ENCODE results near the gene BCAS1. TPM values are rescaled to one million over a fixed set of nuclear protein-coding genes. Genes with fewer than 3 reads are reported as not detected.

Gene BCAS1
- total RNA-seq, 1 donor from 2014 or later, result not detected

DNA sequence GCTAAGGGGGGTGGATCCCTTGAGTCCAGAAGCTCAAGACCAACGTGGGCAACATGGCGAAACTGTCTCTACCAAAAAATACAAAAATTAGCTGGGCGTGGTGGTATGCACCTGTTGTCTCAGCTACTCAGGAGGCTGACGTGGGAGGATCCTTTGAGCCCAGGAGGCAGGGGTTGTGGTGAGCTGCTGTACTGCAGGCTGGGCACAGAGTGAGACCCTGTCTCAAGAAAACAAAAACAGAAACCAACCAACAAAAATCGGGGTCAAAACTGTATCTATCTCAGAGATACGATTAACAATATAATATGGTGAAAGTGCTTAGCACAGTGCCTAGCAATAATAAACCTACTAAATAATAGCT is 20.7 kb upstream of the BCAS1 start:
- H3K27me3 Mint-ChIP-seq (ENCODE audit: low read depth), result peaks cover 5% of the 10 kb centered on the region
- TF ChIP-seq, protein P1, sequence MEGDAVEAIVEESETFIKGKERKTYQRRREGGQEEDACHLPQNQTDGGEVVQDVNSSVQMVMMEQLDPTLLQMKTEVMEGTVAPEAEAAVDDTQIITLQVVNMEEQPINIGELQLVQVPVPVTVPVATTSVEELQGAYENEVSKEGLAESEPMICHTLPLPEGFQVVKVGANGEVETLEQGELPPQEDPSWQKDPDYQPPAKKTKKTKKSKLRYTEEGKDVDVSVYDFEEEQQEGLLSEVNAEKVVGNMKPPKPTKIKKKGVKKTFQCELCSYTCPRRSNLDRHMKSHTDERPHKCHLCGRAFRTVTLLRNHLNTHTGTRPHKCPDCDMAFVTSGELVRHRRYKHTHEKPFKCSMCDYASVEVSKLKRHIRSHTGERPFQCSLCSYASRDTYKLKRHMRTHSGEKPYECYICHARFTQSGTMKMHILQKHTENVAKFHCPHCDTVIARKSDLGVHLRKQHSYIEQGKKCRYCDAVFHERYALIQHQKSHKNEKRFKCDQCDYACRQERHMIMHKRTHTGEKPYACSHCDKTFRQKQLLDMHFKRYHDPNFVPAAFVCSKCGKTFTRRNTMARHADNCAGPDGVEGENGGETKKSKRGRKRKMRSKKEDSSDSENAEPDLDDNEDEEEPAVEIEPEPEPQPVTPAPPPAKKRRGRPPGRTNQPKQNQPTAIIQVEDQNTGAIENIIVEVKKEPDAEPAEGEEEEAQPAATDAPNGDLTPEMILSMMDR (IDR thresholded peaks at IDR 0.05), result no peak
- no peak for DNase-seq (ENCODE audit: low spot score)
- no peak overlapping the region for H3K27ac Mint-ChIP-seq (ENCODE audit: unreplicated experiment)
- no peak overlapping the region for H3K4me3 Mint-ChIP-seq (ENCODE audit: unreplicated experiment)
- no peaks in the 10 kb centered on the region for H3K9me3 Mint-ChIP-seq (ENCODE audit: low read depth)
- H3K36me3 Mint-ChIP-seq (ENCODE audit: low read depth), result no peaks in the 10 kb centered on the region
- H3K4me1 Mint-ChIP-seq (ENCODE audit: low read depth), result peaks cover 5% of the 10 kb centered on the region

DNA sequence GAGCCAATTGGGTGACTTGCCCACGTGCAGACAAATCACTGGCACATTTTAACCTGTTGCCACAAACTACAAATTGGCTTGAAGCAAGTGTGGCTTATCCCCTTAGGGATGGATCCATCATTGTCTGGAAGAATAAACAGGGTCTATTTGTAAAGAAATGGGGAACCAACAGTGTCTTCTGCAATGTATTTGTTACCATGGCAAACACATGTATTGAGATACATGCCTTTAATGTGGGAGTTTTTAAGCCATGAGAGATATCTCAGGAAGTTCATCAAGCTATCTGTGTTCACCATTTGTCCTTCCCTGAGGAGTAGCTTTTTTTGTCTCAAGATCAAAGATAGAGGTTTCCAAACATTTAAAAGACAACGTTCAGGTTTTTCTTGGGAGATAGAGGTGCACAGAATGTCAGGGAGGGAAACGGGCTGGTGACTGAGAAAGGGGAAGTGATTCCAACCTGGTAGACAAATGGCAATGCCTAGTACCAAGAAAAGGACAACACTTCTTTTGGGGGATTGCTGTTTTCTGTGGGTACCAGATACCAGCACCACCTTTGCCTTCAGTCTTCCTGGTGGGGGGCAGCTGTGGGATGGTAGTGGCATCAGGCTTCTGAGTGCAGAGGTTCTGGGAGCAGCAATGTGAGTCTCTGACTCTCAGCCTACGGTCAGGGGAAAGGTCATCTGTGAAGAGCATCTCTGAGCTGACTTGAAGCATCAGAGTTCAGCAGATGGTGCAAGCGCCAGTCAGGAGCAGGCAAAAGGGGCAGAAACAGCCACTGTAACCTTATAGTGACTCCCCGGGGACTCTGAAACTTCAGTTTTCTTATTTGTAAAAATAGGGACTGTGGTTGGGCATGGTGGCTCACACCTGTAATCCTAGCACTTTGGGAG is 20.1 kb upstream of the BCAS1 start:
- Mint-ChIP-seq H3K27me3 (ENCODE audit: low read depth) (peaks cover 5% of the 10 kb centered on the region), H3K4me1 (ENCODE audit: low read depth) (peaks cover 5% of the 10 kb centered on the region), H3K9me3 (ENCODE audit: low read depth) (no peaks in the 10 kb centered on the region), H3K4me3 (ENCODE audit: unreplicated experiment) (no peak overlapping the region), H3K36me3 (ENCODE audit: low read depth) (no peaks in the 10 kb centered on the region), H3K27ac (ENCODE audit: unreplicated experiment) (no peak overlapping the region)
- DNase-seq (ENCODE audit: low spot score), result no peak
- TF ChIP-seq, protein P1 (IDR thresholded peaks at IDR 0.05), result no peak

DNA sequence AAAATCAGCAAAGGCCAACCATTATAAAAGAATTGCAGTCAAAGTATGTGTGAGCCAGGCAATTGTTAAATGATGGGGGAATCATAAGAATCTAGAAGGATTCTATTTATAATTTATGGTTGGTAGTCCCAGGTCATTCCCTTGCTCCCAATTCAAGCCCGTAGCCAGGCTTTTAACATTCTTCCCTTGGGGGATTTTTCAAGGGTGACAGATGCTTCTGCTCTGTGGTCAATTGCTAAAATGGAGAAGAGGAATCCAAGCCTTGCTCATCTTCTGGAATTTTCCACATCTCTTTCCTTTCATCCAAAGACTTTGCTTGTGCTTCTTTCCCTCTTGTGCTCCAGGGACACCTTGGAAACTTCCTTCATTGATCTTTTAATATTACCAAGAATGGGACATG is 18.0 kb upstream of the BCAS1 start:
- Mint-ChIP-seq H3K9me3 (ENCODE audit: low read depth) (no peaks in the 10 kb centered on the region), H3K27ac (ENCODE audit: unreplicated experiment) (no peak overlapping the region), H3K4me1 (ENCODE audit: low read depth) (peaks cover 5% of the 10 kb centered on the region), H3K36me3 (ENCODE audit: low read depth) (no peaks in the 10 kb centered on the region), H3K4me3 (ENCODE audit: unreplicated experiment) (no peak overlapping the region), H3K27me3 (ENCODE audit: low read depth) (peaks cover 7% of the 10 kb centered on the region)
- no peak for DNase-seq (ENCODE audit: low spot score)
- TF ChIP-seq, protein P1 (IDR thresholded peaks at IDR 0.05), result no peak

DNA sequence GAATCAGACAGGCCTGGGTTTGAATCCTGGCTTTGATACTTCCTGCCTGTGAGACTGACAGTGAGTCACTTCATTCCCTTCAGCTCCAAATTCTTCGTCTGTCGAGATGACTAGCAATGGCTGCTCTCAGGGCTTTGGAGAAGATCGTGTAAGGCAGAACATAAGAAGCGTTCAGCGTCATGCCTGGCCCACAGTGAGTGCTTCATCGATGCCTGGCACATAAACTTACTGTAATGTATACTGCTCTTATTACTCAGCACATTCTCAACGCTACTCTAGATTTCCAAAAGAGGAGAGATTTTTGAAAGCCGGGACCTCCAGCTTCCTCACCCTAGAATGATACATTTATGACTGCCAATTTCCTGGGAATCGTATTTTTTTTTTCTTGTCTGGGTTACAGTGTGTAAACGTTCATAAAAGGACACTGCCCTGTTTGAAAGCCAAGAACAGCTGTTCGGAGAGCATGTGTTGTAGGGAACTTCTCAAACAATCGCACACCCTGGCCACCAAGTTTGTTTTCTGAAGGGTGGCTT is 16.2 kb upstream of the BCAS1 start:
- Mint-ChIP-seq H3K27me3 (ENCODE audit: low read depth) (peaks cover 3% of the 10 kb centered on the region), H3K9me3 (ENCODE audit: low read depth) (no peaks in the 10 kb centered on the region), H3K4me1 (ENCODE audit: low read depth) (peaks cover 10% of the 10 kb centered on the region), H3K4me3 (ENCODE audit: unreplicated experiment) (no peak overlapping the region), H3K36me3 (ENCODE audit: low read depth) (no peaks in the 10 kb centered on the region), H3K27ac (ENCODE audit: unreplicated experiment) (no peak overlapping the region)
- no peak for DNase-seq (ENCODE audit: low spot score)
- TF ChIP-seq, protein P1 (IDR thresholded peaks at IDR 0.05), result no peak

DNA sequence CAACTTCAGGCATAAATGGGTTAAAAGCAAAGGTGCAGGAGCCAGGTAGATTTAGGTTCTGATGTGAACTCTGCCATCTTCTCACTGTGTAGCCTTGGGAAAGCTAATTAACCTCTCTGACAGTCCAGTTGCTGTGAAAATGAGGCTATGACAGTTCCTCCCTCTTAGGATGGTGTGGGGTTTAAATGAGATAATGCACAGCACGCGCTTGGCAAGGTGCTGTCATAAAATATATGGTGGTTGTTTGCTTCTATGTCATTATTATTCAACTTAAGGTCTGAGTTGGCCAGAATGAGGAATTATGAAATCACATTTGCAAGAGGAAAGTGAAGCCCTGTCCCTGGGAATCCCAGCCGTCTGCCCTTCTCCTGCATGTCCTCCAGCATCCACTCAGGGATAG is 15.5 kb upstream of the BCAS1 start:
- Mint-ChIP-seq H3K27me3 (ENCODE audit: low read depth) (peaks cover 3% of the 10 kb centered on the region), H3K4me1 (ENCODE audit: low read depth) (peaks cover 10% of the 10 kb centered on the region), H3K36me3 (ENCODE audit: low read depth) (no peaks in the 10 kb centered on the region), H3K9me3 (ENCODE audit: low read depth) (no peaks in the 10 kb centered on the region), H3K27ac (ENCODE audit: unreplicated experiment) (no peak overlapping the region), H3K4me3 (ENCODE audit: unreplicated experiment) (no peak overlapping the region)
- DNase-seq (ENCODE audit: low spot score), result no peak
- TF ChIP-seq, protein P1 (IDR thresholded peaks at IDR 0.05), result no peak
